ENCODE results near the gene TNFRSF18. TPM values are rescaled to one million over a fixed set of nuclear protein-coding genes. Genes with fewer than 3 reads are reported as not detected.

The TNFRSF18 gene
- polyA plus RNA-seq, 2 of the 4 experiments (the other 2 are of a cell fraction), result not detected

GRCh38 chr1:1215080-1215676 lies 8.8 kb upstream of the TNFRSF18 start:
- DNase-seq (ENCODE audit: low read depth in 1 of 2, low spot score in 1 of 2), result no peak
- 67% methylated on average over 3 of the region's 11 CpGs for WGBS (ENCODE audit: missing lambda C conversion rate)
- no peak for FAIRE-seq
- H3K4me1 ChIP-seq, result no peaks in the 10 kb centered on the region
- ATAC-seq, result no peak
- H3K4me3 ChIP-seq, result no peak overlapping the region
- CTCF ChIA-PET, result no interaction called here
- H3K27ac ChIP-seq, result no peak overlapping the region
- POLR2A ChIA-PET, result interaction anchor here (1.4 kb wide), 1 partner anchor 16 kb away, joined by 3 read pairs; no protein-coding TSS in a partner anchor
- TF ChIP-seq ZFP36 (IDR thresholded peaks at IDR 0.05; ENCODE audit: borderline replicate concordance, partially characterized antibody) (no peak), RCOR1 (IDR thresholded peaks at IDR 0.05; ENCODE audit: low read depth, low read length) (no peak)
- no peak overlapping the region for H3K4me2 ChIP-seq
- no peaks in the 10 kb centered on the region for H3K9me3 ChIP-seq

GRCh38 chr1:1213345-1214265 lies 7.2 kb upstream of the TNFRSF18 start, which contains the start of gene TNFRSF4:
Gene TNFRSF4, minus strand, starts transcription at chr1:1214153. Its CDS starts 26 bp downstream, at chr1:1214127.
- H3K4me1 ChIP-seq, result no peaks in the 10 kb centered on the region
- 80% methylated on average over 1 of the region's 56 CpGs for WGBS (ENCODE audit: missing lambda C conversion rate)
- CTCF ChIA-PET, result interaction anchor here (1.7 to 2.0 kb wide), 2 partner anchors 14 to 92 kb away, joined by 4 to 7 read pairs; no protein-coding TSS in a partner anchor

GRCh38 chr1:1212780-1213344 lies 6.5 kb upstream of the TNFRSF18 start:
- ChIA-PET CTCF (interaction anchor here (1.7 to 2.0 kb wide), 2 partner anchors 15 to 91 kb away, joined by 4 to 7 read pairs; no protein-coding TSS in a partner anchor), POLR2A (no interaction called here)
- ATAC-seq (no peak), DNase-seq (ENCODE audit: low read depth in 1 of 2, low spot score in 1 of 2) (no peak), FAIRE-seq (no peak)
- no peak overlapping the region for H3K4me3 ChIP-seq
- TF ChIP-seq HOXA7 (CRISPR knock-in tag; IDR thresholded peaks at IDR 0.05) (no peak), RCOR1 (IDR thresholded peaks at IDR 0.05; ENCODE audit: low read depth, low read length) (no peak), GATA3 (IDR thresholded peaks at IDR 0.05; ENCODE audit: borderline replicate concordance) (no peak), ESRRA (IDR thresholded peaks at IDR 0.05; ENCODE audit: borderline replicate concordance, low read length) (no peak), HEYL (CRISPR knock-in tag; IDR thresholded peaks at IDR 0.05) (no peak), POLR2AphosphoS2 (conservative IDR thresholded peaks at IDR 0.05; ENCODE audit: low read length) (no peak), MAX (IDR thresholded peaks at IDR 0.05) (no peak), SREBF2 (IDR thresholded peaks at IDR 0.05) (no peak), REST (IDR thresholded peaks at IDR 0.05) (no peak), JUNB (IDR thresholded peaks at IDR 0.05) (no peak), CBX2 (IDR thresholded peaks at IDR 0.05; ENCODE audit: borderline replicate concordance, low read depth) (no peak)
- H3K9me3 ChIP-seq, result no peaks in the 10 kb centered on the region
- no peak overlapping the region for H3K4me2 ChIP-seq
- 0 out of 3 replicates have a peak, but pooled peaks cover 3% of the 10 kb centered on the region for H3K4me1 ChIP-seq
- no peak overlapping the region for H3K27ac ChIP-seq
- WGBS (ENCODE audit: missing lambda C conversion rate), result 96% methylated on average over 4 of the region's 24 CpGs

More at GRCh38 chr1:1213345-1214265, 7.2 kb upstream of the TNFRSF18 start, which contains the start of gene TNFRSF4:
- Histone ChIP-seq H3K4me3 (no peak within 1 kb of the TSS), H3K9me3 (no peaks in the 10 kb centered on the region), H3K27ac (no peak within 1 kb of the TSS), H3K4me2 (no peak within 1 kb of the TSS)
- DNase-seq (ENCODE audit: low read depth in 1 of 2, low spot score in 1 of 2) (no peak), ATAC-seq (no peak), FAIRE-seq (no peak)
- POLR2A ChIA-PET, result no interaction called here
- TF ChIP-seq HOXA7 (CRISPR knock-in tag; IDR thresholded peaks at IDR 0.05) (no peak), HES2 (IDR thresholded peaks at IDR 0.05) (no peak), SREBF2 (IDR thresholded peaks at IDR 0.05) (no peak), ESRRA (IDR thresholded peaks at IDR 0.05; ENCODE audit: borderline replicate concordance, low read length) (no peak), NR3C1 (IDR thresholded peaks at IDR 0.05) (no peak), MAX (IDR thresholded peaks at IDR 0.05) (no peak), BHLHE40 (IDR thresholded peaks at IDR 0.05; ENCODE audit: low read depth, low read length) (no peak), FOSL2 (IDR thresholded peaks at IDR 0.05) (no peak), FOSL2 (CRISPR knock-in tag; IDR thresholded peaks at IDR 0.05) (no peak), PBX3 (IDR thresholded peaks at IDR 0.05) (no peak), TP53 (CRISPR knock-in tag; IDR thresholded peaks at IDR 0.05) (no peak), ZFP36 (IDR thresholded peaks at IDR 0.05; ENCODE audit: borderline replicate concordance, partially characterized antibody) (no peak), NFE2L2 (conservative IDR thresholded peaks at IDR 0.05; ENCODE audit: low read length) (no peak)
